Islet of Langerhans (tissue), 1 donor: ENCODE results near the gene ARPC4.

Source experiments
- FAIRE-seq: peaks from one replicate; lab custom pipeline; 2011; peaks lifted over from hg19 to GRCh38; lab: Jason Lieb, UNC

Gene ARPC4

GRCh38 chr3:9793161-9793781 lies 389 bp downstream of the ARPC4 start:
- FAIRE-seq: no peak

GRCh38 chr3:9794400-9794799 lies 1.5 kb downstream of the ARPC4 start:
- no peak for FAIRE-seq

- no peak for FAIRE-seq
These were observed 2.3 kb downstream of the ARPC4 start for GRCh38 chr3:9795207-9795606.

GRCh38 chr3:9797196-9797945 lies 4.5 kb downstream of the ARPC4 start:
- FAIRE-seq: no peak

DNA sequence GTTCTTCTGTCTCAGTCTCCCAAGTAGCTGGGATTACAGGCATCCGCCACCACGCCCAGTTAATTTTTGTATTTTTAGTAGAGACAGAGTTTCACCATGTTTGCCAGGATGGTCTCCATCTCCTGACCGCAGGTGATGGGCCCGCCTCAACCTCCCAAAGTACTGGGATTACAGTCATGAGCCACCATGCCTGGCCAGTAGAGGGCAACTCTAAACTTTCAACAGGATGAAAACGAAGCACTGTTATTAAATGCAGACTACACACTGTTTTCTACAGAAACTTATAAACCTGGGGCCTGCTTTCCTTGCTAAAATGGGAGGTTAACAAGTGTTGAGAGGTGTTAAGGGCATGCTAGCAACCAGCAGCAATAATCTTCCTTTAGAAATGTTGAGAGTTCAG lies 7.6 kb downstream of the ARPC4 start:
- FAIRE-seq: no peak

DNA sequence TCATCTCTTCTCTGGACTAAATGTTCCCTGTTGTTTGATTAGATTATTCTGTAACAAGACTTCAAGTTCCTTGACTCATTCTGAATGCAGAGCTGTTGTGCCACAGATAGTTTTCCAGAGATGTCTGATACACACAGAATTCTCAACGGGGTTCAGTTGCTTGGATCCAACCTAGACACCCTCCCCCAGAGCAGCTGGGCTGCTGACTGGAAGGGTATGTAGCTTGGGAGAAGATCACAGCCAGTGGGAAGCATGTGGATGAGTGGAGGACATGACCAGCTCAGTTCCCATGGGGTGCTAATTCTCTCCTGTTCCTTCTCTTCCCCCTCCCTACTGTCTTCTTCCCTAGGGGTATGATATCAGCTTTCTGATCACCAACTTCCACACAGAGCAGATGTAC lies 10.6 kb downstream of the ARPC4 start:
- FAIRE-seq: no peak

GRCh38 chr3:9804996-9805395 lies 12.1 kb downstream of the ARPC4 start:
- FAIRE-seq: no peak

DNA sequence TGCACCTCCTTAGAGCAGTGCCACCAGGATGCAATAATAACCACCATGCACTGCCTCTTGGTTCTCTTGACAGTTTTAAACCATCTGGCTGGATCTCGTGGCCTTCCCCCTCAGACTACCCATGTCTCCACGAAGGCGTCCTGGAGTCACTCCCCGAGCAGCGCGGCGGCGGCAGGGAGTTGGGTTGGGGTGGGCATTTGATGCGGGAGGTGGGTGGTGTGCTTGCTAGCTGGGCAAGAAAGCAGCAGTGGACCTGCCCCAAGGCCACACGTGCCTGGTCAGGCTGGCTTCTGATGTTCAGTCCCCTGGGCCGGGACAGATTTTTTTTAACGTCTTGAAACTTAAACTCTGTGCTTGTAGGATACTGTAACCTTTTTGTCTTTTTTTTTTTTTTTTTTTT lies 13.3 kb downstream of the ARPC4 start:
- no peak for FAIRE-seq

GRCh38 chr3:9806688-9807589 lies 14.1 kb downstream of the ARPC4 start:
- FAIRE-seq: no peak

DNA sequence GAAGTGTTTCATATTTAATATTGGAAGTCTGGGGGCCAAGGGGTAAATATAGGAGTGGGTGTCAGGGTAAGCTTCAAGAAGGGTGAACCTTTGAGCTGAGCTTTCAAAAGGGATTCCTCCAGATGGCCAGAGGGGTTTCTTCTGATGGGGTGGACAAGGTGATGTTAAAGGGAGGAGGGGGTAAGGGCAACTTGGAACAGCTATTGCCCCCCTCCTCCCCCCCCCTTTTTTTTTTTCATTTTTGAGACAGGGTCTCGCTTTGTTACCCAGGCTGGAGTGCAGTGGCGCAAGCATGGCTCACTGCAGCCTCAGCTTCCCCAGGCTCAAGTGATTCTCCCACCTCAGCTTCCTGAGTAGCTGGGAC lies 15.1 kb downstream of the ARPC4 start:
- FAIRE-seq: no peak

DNA sequence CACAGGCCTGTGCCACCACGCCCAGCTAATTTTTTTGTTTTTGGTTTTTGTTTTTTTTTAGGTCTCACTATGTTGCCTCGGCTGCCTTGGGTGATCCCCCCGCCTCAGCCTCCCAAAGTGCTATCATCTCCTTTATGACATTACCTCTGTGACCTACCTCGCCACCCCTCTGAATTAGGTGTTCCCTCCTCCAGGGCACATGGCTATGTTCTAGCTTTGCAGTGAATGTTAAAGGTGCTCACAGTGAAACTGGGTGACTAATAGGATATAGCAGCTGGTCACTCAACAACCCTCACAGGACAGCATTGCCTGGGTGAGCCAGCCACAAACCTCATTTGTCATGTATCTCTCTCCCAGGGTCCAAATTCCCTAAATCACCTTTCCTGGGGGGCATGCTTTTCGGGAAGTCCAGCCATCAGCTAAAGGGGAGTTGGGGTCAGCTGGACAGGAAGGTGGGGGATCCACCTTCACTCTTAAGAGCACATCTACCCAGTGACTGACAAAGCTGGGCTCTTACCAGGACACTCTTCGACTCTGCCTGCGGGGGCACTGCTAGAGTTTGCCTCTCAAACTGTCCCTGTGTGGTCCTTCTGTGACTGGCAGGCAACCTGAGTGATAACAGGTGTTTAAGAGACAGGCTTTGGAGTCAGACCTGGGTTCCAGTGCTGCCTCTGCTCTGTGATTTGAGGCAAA lies 15.6 kb downstream of the ARPC4 start:
- no peak for FAIRE-seq

- no peak for FAIRE-seq
These were observed 16.3 kb downstream of the ARPC4 start for GRCh38 chr3:9809239-9809614.

GRCh38 chr3:9809615-9810432 lies 16.9 kb downstream of the ARPC4 start, which contains the start of gene TTLL3:
Gene TTLL3, plus strand, starts transcription at chr3:9810262. Its CDS starts 400 bp downstream, at chr3:9810662.
- no peak for FAIRE-seq

DNA sequence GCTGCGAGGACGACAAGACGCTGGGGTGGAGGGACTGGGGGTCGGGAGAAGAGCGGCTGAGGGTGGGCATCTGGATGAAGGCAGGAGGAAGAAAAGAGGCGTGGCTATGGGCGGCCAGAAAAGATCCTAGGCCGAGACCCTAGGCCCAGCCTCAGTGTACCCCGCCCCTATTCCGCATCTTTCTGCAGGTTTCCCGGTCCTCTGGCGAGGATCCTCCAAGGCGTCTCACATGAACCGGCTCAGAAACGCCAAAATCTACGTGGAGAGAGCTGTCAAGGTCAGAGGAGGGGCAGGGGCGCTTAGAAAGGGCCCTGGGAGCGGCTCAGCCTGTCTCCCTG lies 17.5 kb downstream of the ARPC4 start:
- no peak for FAIRE-seq

DNA sequence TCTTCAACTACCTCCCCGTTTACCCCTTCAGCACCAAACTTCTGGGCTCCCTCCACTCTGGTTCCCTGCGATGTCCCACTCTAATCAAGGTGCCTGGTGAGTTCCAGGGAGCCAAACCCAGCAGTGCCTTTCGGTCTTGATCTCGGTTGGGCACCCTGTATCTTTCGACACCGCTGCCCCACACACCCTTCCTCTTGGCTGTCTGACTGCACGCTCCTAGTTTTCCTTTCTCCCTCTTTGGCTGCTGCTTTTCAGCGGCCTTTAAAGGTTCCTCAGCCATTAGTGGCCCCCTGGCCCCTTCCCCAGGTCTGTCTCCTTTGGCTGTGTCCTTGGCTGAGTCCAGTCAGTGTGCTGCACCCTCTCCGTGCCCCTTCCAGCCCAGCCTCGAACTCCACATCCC lies 18.0 kb downstream of the ARPC4 start:
- FAIRE-seq: no peak

- FAIRE-seq: no peak
These were observed 20.1 kb downstream of the ARPC4 start for GRCh38 chr3:9812870-9813483.

GRCh38 chr3:9815986-9816385 lies 23.1 kb downstream of the ARPC4 start:
- FAIRE-seq: no peak

- no peak for FAIRE-seq
These were observed 24.6 kb downstream of the ARPC4 start for GRCh38 chr3:9817436-9817835.

GRCh38 chr3:9818666-9819335 lies 25.9 kb downstream of the ARPC4 start:
- no peak for FAIRE-seq

- FAIRE-seq: no peak
These were observed 27.7 kb downstream of the ARPC4 start for GRCh38 chr3:9820543-9820942.

DNA sequence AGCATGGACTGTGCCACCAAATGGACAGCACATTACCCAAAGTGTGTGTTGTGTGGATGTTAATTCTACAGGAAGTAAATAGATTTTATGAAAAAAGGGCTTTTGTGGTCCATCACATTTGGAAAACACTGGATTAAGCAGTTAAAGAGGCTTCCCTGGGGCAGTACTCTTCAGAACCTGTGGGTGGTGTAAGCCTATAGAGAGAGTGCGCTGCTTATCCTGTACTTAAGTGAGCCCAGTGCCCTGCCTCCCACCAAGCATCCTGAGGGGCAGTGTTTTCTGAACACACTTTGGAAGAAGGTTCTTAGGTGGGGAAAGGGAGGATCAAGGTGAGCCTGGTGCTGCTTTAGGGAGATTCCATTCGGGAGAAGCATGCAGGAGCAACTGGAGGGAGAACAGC lies 28.1 kb downstream of the ARPC4 start:
- FAIRE-seq: no peak
